ENCODE data around the gene TGFBR3L. TPM values are rescaled to one million over a fixed set of nuclear protein-coding genes. Genes with fewer than 3 reads are reported as not detected.

TGFBR3L gene
- total RNA-seq, 1 donor from 2014 or later, result 1.2 TPM

- no peaks in the 10 kb centered on the region for H3K9me3 Mint-ChIP-seq
- peaks cover 5% of the 10 kb centered on the region for H3K4me1 Mint-ChIP-seq
- TF ChIP-seq CTCF (IDR thresholded peaks at IDR 0.05; ENCODE audit: unreplicated experiment), result no peak
- H3K27me3 Mint-ChIP-seq (ENCODE audit: low read depth), result no peaks in the 10 kb centered on the region
- H3K4me3 Mint-ChIP-seq, result no peak overlapping the region
- H3K27ac Mint-ChIP-seq, result no peak overlapping the region
- peaks cover 28% of the 10 kb centered on the region for H3K36me3 Mint-ChIP-seq
- DNase-seq (ENCODE audit: low spot score in 2 of 2, unreplicated experiment in 2 of 2), result no peak
Observed at GRCh38 chr19:7968008-7968795, 53.6 kb downstream of the TGFBR3L start.

Other genes starting within 250 kb of the TGFBR3L start
- gene RETN, start 245.8 kb upstream of the TGFBR3L start, total RNA-seq, result not detected in 3 replicates
- gene MCEMP1, start 237.7 kb upstream of the TGFBR3L start, total RNA-seq, result not detected in 3 replicates
- gene TRAPPC5, start 234.0 kb upstream of the TGFBR3L start, total RNA-seq, result 83.9 to 93.7 TPM (median 85.2 TPM) in 3 replicates
- not detected in 3 replicates for gene FCER2, start 212.7 kb upstream of the TGFBR3L start, total RNA-seq
- not detected in 3 replicates for gene CLEC4G, start 182.7 kb upstream of the TGFBR3L start, total RNA-seq
- not detected in 3 replicates for gene CD209, start 167.3 kb upstream of the TGFBR3L start, total RNA-seq
- gene CLEC4M, start 151.6 kb upstream of the TGFBR3L start, total RNA-seq, result 1.2 to 2.1 TPM (median 1.5 TPM) in 3 replicates
- gene EVI5L, start 84.6 kb upstream of the TGFBR3L start, total RNA-seq, result 18.5 to 21.7 TPM (median 19.5 TPM) in 3 replicates
- gene PRR36, start 40.4 kb upstream of the TGFBR3L start, total RNA-seq, result 23.4 to 25.1 TPM (median 24.0 TPM) in 3 replicates
- gene LRRC8E, start 26.3 kb upstream of the TGFBR3L start, total RNA-seq, result 4.3 to 5.2 TPM (median 4.9 TPM) in 3 replicates
- 52.1 to 55.6 TPM (median 52.2 TPM) in 3 replicates for gene MAP2K7, start 11.0 kb upstream of the TGFBR3L start, total RNA-seq
- gene SNAPC2, start 5.5 kb downstream of the TGFBR3L start, total RNA-seq, result 15.6 to 16.8 TPM (median 16.3 TPM) in 3 replicates
- 50.5 to 53.6 TPM (median 51.2 TPM) in 3 replicates for gene CTXN1, start 11.3 kb downstream of the TGFBR3L start, total RNA-seq
- gene TIMM44, start 28.8 kb downstream of the TGFBR3L start, total RNA-seq, result 76.3 to 80.7 TPM (median 78.3 TPM) in 3 replicates
- gene ELAVL1, start 90.8 kb downstream of the TGFBR3L start, total RNA-seq, result 112 to 119 TPM (median 116 TPM) in 3 replicates
- 0.29 to 0.42 TPM in 2 of 3 replicates, not detected in the other for gene CCL25, start 137.9 kb downstream of the TGFBR3L start, total RNA-seq
- gene FBN3, start 234.8 kb downstream of the TGFBR3L start, total RNA-seq, result 115 to 124 TPM (median 120 TPM) in 3 replicates

Data from mesothelial cell of epicardium (in vitro differentiated cells).